GM18499 (cell line): ENCODE data around the gene NEFH.

Experiments used
- ATAC-seq: cut with Tn5 transposase; IDR thresholded peaks from one replicate; pipeline ENCODE4 v1.9.1; 2021; ENCODE audit warnings: moderate number of reproducible peaks; ENCODE audit not compliant: insufficient read depth, unreplicated experiment

NEFH gene

DNA sequence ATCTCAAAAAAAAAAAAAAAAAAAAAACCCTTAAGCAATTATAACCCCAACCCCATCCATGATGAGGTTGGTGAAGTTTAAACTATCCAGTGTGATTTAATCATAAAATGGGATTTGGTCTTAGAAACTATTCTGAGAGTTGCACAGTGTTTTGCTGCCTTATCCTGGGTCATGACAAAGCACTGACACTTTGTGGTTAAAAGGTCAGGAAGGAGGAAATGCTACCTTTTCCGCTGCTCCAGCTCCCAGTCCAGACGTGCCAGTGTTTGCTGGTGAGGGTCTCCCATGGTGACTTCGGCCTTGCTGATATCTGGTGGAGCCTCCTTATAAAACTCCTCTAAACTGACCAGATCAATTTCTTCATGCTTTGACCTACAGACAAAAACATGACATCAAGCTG, 59.1 kb downstream of the NEFH start:
- ATAC-seq = no peak
